GM21723 (cell line): ENCODE results near the gene WDR70.
"Not testable (repeated sequence)": the region's sequence is repeated elsewhere in the genome, so short reads cannot be mapped to it uniquely, and the experiment has no call there.

ENCODE experiments used
- ATAC-seq: cut with Tn5 transposase; IDR thresholded peaks from one replicate; pipeline ENCODE4 v1.9.1; 2021; ENCODE audit warnings: mild to moderate bottlenecking, moderate library complexity; ENCODE audit not compliant: unreplicated experiment

The WDR70 gene

DNA sequence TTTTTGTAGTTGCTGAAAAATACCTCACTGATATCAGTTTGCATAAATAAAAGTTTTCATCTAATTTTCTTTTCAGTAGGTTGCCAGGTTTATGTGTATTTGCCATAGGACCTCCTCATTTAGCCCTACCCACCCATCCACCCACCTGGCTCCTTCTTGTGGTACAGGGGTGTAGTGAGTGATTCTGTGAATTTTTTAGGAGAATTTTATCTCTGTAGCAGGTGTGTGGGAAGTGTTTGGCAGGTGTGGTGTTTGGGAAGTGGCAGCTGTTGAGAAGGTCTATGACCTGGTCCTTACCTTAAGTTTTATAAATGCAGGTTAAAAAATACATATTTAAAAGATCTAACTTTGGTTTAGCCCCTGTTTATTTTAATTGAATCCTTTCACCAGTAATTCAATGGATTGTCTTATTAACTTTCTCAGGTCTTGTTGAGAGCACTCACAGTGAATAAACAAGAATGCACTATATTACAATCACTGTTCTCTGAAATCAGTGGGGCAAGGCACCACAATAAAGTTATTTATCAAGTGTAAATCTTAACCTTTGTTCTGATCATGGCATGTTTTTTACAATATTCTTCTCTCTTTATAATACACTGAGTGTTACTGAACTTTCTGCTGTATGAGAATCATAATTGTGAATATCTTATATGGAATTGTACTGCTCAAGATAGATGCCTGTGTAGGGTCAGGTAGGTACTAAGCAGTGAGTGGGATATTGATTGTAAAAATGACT is 189.1 kb downstream of the WDR70 start:
- no peak for ATAC-seq

DNA sequence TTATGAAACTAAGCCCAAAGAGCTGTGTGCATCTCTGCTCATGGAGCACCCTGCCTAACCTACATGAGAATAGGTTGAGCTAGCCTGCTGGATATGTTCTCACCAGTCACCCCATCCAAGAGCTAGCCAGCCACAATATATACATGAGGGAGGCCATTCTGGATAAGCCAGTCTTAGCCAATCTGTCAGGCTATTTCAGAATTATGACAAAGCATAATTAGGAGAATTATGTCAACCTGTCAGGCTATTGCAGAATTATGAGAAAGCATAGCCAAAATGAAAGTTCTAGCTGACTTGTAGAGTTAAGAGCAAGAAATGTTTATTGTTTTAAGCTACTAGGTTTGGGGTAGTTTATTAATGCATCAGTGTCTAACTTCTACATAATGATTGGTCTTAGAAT is 189.8 kb downstream of the WDR70 start:
- ATAC-seq: no peak

DNA sequence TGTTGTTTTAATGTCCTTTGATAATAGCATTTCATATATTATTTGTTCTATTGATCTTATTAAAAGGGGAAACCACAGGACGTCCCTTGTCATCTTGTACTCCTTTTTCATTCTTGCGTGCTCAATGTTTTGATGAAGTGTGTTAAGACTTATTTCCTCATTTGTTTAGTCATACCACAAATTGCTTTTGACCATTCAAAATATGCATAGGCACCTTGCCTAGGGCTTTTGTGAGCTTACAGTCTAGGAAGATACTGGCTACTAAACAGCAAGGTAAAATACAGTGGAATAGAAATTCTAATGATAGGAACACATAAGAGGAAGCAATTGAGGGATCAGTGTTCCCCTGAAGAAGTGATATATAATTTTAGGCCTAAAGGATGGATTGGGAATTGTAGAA is 190.3 kb downstream of the WDR70 start:
- no peak for ATAC-seq

DNA sequence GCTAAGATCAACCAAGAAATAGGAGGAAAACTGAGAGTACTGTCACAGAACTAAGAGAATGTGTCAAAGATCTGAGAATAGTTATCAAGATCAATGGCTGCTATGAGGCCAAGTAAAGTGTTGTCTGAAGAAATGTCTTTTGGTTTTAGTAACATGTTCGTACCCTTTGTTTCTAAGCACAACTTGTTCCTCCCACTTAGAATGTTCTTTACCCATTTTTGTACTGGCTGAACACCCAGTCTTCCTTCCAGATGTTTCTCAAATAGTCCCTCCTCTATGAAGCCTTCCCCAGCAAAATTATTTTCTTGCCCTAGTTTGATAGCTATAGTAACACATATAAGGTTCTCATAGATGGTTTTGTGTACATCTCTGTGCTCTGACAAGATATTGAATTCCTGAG is 191.5 kb downstream of the WDR70 start:
- no peak for ATAC-seq

DNA sequence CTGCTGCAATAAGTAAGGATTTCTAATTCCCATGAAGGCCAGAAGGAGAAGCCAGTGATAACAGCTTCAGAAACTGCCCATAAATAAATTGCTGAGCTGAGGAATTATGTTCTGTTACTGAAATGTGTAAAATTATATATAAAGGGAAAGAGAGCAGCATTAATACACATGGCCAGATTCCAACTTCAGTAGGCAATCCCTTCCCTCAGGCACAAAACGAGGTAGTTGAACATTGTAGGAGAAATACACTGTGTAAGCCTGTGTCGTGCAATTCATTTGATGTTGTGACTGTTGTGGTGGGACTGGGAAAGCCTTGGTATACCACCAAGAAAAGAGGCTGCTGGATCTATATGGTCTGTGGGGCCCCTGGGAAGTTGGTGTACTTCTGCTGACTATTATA is 192.9 kb downstream of the WDR70 start:
- ATAC-seq: no peak

DNA sequence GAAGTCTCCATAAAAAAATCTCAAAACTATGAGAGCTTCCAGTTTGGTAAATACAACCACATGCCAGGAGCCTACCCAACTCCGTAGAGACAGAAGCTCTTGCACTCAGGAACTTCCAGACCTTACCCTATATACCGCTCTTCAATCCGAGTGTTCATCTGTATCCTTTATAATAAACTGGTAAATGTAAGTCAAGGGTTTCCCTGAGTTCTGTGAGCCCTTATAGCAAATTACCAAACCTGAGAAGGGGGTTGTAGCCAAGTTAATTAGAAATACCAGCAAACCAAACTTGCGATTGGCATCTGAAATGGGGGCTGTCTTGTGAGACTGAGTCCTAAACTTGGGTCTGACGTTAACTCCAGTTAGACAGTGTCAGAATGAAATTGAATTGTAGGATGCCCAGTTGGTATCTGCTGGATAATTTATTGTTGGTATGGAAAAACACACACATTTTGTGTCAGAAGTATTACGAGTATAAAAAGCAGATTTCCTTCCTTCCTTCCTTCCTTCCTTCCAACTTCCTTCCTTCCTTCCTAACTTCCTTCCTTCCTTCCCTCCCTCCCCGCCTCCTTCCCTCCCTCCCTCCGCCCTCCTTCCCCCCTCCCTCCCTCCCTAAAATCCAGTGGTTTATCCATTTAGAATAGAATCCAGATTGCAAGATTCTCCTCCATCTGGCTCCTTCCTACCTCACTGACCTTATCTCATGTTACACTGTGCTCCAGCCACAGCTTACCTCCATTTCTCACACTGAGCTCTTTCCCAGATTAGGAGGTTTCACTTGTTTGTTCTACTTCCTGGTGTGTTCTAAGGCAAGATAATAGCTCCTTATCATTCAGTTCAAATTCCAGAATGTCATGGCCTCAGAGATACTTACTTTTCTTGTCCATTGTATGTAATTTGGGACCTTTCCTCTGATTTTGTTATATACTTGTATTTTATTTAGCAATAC is 196.7 kb downstream of the WDR70 start:
- ATAC-seq: no peak

DNA sequence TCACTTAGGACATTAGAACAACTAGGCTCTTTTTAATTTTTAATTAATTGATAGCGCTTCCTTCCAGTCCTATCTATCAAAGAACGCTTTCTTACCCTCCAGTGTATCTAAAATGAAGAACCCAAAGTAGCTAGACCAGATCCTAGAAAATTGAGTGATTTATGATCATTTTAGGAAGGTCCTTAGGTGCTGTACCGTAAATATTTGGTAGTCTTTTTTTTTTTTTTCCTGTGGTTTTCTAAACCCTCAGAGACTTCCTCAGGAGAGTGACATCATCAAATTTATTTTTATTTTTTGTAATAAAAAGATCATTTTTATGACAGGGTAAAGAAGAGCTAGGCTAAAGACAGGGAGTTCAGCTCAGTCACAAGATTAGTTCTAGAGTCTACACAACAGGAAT is 197.4 kb downstream of the WDR70 start:
- no peak for ATAC-seq

DNA sequence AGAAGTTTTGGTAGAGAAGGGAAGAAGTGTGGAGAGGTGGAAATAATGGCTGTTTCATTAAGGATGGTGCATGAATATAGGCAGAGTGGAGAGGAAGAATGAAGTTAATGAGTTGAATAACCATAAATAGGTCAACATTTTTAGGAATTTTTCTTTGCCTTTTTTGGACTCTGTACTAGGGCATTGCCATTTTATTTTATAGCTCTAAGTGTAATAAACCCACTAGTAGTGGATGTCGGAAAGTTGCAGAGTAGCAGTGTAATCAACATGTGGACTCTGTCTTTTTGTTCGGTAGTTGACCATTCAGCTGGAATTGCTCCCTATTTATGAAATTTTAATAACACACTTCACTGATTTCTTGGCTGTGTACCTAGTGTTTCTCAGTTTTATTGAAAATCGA is 199.1 kb downstream of the WDR70 start:
- ATAC-seq: no peak

DNA sequence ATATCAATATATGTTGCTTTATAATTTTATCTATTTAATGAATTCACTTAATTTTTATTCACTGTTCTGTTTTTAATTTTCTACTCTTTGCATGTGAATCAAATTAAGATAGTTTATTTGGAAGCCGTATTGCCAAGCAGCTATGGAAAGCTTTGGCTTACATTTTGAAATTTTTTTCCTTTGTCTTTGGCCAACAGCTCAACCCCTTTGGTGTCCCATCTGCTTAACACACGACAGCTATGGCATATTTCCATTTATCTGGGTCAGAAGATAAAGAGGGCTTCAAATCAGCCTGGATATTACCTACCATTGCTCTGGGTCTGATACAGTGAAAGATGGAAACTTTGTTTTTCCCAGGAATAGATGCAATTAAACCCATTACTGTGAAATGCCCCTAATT is 201.0 kb downstream of the WDR70 start:
- ATAC-seq: no peak

DNA sequence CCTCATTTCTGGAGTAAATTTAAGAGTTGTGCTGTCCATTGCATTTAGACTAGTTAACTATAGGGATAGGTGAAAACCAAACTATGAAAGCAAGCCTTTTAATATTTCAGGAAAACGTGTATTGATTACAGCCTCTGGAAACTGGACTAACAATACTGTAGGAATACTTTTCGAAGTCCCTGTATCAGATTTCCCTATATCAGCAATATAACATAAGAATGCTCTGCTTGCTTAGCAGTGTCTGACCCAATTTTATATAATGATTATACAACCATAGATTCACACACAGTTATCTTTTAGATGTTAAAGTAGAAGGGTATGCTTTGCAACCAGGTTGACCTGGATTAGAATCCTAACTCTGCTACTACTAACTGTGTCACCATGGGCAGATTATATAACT is 203.1 kb downstream of the WDR70 start:
- no peak for ATAC-seq

DNA sequence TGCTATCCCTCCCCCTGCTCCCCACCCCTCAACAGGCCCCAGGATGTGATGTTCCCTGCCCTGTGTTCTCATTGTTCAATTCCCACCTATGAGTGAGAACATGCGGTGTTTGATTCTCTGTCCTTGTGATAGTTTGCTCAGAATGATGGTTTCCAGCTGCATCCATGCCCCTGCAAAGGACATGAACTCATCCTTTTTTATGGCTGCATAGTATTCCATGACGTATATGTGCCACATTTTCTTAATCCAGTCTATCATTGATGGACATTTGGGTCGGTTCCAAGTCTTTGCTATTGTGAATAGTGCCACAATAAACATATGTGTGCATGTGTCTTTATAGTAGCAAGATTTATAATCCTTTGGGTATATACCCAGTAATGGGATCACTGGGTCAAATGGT is 214.2 kb downstream of the WDR70 start:
- ATAC-seq: not testable (repeated sequence)

DNA sequence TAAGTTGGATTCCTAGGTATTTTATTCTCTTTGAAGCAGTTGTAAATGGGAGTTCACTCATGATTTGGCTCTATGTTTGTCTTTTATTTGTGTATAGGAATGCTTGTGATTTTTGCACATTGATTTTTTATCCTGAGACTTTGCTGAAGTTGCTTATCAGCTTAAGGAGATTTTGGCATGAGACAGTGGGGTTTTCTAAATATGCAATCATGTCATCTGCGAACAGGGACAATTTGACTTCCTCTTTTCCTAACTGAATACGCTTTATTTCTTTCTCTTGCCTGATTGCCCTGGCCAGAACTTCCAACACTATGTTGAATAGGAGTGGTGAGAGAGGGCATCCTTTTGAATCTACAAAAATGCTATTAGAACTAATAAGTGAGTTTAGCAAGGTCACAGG is 215.7 kb downstream of the WDR70 start:
- not testable (repeated sequence) for ATAC-seq

DNA sequence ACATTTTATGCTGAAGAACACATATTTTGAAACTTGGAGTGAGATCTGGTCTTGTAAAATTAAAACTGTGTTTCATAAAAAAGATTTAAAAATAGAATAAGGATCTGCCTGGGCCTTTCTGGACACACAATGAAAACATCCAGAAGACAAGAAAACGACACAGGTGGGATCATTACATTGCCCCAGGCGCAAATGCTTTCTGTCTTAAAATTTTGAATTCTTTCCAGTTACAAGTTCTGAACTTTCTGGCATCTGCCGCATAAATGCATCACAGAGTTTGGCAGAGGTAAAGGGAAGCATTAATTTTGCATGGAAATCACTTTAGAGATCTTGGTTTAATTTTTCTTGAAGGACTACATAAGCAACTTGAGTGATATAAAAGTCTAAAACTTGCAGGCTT is 219.6 kb downstream of the WDR70 start:
- no peak for ATAC-seq

DNA sequence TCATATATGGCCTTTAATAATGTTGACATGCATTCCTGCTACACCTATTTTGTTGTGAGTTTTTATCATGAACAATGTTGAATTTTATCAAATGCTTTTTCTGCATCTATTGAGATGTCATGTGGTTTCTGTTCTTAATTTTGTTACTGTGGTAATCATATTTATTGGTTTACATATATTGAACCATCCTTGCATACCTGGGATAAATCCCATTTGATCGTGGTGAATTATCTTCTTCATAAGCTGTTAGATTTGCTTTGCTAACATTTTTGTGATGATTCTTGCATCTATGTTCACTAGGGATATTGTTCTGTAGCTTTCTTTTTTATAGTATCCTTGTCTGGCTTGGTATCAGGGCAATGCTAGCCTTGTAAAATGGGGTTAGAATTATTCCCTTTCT is 222.0 kb downstream of the WDR70 start:
- ATAC-seq: no peak

DNA sequence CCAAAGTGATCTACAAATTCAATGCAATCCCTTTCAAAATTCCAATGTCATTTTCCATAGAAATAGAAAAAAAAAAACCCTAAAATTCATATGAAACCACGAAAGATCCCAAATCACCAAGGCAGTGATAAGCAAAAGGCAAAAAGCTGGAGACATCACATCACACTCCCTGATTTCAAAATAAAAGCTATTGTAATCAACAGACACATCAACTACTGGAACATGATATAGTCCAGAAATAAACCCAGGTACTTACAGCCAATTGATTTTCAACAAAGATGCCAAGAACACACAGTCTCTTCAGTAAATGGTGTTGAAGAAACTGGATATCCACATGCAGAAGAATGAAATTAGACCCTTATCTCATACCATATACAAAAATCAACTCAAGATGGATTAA is 224.0 kb downstream of the WDR70 start:
- ATAC-seq: no peak

DNA sequence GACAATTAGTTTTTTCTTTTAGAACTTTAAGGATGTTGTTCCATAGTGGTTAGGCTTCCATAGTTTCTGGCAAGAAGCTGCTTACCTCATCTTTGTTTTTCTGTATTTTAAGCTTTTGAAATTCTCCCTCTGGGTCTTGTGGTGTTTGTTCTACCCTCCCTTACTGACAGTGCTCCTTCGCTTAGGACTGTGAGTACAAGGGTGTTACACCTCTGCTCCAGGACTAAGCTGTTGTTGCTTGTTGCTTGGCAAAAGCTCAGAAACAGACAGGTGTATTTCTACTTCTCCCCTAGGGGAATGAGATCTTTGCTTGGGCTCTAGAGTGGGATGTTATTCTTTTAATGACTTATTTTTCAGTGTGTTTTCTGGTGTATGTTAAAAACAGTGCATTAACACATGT is 225.2 kb downstream of the WDR70 start:
- ATAC-seq: no peak

DNA sequence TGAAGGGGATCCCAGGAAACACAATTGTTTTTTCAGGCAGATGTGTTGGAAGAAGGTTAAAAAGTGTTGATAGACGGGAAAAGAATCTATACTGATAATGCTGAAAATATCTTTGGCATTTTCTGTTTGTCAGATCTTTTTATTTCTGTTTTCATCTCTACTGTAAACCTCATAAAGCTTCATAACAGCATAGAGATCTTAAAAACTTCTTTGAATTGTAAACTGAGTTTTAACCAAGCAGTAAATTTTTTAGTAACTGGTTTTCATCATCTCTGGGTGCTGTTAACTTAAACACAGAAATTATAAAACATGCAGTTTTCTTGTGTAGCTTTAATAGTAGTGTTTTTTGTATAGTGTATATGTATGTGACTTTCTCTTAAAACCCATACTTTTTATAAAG is 227.0 kb downstream of the WDR70 start:
- no peak for ATAC-seq

DNA sequence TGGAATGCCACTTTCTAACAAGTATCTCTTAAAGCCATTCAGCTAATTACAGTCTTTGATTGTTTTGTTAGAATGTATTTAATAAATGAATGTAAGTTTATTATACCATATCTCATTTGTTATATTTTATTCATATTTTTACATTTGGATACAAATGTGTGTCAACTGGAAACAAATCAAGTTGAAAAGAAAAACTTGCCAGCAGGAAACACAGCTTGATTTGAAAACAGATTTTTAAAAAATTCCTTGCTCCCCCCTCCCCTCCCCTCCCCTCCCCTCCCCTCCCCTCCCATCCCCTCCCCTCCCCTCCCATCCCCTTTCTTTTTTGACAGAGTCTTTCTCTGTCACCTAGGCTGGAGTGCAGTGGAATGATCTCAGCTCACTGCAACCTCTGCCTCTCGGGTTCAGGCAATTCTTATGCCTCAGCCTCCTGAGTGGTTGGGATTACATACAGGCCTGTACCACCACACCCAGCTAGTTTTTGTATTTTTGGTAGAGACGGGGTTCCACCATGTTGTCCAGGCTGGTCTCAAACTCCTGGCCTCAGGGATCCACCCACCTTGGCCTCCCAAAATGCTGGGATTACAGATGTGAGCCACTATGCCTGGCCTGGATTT is 227.6 kb downstream of the WDR70 start:
- no peak for ATAC-seq

DNA sequence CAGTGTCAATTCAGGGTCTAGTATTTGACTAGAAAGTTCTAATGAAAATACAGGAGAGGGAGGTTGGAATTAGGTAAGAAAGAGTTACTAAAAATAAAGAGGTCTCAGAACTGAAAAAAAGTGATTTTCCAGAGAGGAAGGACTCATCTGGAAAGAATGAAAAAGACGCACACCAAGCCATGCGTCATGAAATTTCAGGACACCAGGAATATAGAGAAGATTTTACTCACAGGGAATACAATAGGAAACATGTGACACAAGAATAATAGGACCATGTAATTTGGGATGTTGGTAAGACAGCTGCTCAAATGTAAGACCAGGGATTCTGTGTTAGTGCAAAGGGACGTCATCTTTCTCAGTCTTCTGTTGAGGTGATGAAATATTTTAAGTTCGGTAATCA is 236.1 kb downstream of the WDR70 start:
- no peak for ATAC-seq

DNA sequence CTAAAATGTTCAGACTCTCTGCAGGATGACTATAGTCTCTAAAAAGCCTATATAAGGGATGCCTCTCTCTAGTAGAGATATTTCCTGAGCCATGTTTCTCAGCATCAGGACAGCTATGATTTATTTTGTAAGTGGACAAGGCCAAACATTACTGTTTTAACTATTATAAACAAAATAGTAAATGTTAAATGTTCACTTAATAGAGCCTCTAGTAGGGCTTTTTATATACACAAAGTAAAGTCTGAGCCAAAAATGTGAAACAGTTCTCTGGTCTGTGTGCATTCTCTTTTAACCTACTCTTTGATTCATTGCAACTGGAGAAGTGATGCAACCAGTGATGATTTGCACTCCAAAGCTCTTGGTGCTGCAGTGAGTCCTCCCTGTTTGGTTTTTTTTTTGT is 240.2 kb downstream of the WDR70 start:
- ATAC-seq: no peak

DNA sequence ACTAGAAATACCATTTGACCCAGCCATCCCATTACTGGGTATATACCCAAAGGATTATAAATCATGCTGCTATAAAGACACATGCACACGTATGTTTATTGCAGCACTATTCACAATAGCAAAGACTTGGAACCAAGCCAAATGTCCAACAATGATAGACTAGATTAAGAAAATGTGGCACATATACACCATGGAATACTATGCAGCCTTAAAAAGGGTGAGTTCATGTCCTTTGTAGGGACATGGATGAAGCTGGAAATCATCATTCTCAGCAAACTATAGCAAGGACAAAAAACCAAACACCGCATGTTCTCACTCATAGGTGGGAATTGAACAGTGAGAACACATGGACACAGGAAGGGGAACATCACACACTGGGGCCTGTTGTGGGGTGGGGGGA is 243.2 kb downstream of the WDR70 start:
- not testable (repeated sequence) for ATAC-seq

DNA sequence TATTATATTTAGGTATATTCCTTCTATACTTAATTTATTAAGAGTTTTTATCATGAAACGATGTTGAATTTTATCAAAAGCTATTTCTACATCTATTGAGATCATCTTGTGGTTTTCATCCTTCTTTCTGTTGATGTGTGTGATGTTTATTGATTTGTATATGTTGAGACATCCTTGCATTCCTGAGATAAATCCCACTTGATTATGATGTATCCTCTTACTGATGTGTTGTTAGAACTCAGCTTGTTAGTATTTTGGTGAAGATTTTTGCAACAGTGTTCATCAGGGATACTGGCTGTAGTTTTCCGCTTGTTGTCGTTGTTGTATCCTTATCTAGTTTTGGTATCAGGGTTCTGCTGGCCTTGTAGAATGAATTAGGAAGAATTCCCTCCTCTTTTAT is 247.1 kb downstream of the WDR70 start:
- ATAC-seq: no peak
